Glutamatergic neuron (in vitro differentiated cells): ENCODE data around the gene DLL1. TPM values are rescaled to one million over a fixed set of nuclear protein-coding genes. Genes with fewer than 3 reads are reported as not detected.

ENCODE experiments used
- DNase-seq: peaks from one replicate; pipeline ENCODE4 v3.0.0; 2022
- H3K27ac Mint-ChIP-seq: one replicate; pipeline ENCODE4 v1.8.0; 2020; ENCODE audit warnings: mild to moderate bottlenecking, mixed read lengths, inconsistent platforms; ENCODE audit not compliant: unreplicated experiment
- H3K27me3 Mint-ChIP-seq: one replicate; pipeline ENCODE4 v1.8.0; 2020; ENCODE audit warnings: mild to moderate bottlenecking, moderate library complexity, mixed read lengths, inconsistent platforms; ENCODE audit not compliant: unreplicated experiment
- H3K36me3 Mint-ChIP-seq: one replicate; pipeline ENCODE4 v1.8.0; 2020; ENCODE audit warnings: mild to moderate bottlenecking, mixed read lengths, inconsistent platforms; ENCODE audit not compliant: unreplicated experiment
- H3K4me1 Mint-ChIP-seq: one replicate; pipeline ENCODE4 v1.8.0; 2020; ENCODE audit warnings: mild to moderate bottlenecking, low read depth, mixed read lengths, inconsistent platforms; ENCODE audit not compliant: unreplicated experiment
- H3K4me3 Mint-ChIP-seq: one replicate; pipeline ENCODE4 v1.8.0; 2020; ENCODE audit warnings: mild to moderate bottlenecking, mixed read lengths, inconsistent platforms; ENCODE audit not compliant: unreplicated experiment
- H3K9me3 Mint-ChIP-seq: one replicate; pipeline ENCODE4 v1.8.0; 2020; ENCODE audit warnings: mild to moderate bottlenecking, moderate library complexity, mixed read lengths, inconsistent platforms; ENCODE audit not compliant: unreplicated experiment
- CTCF ChIP-seq: fragments of 200-600 bp; sonication (generic); IDR thresholded peaks from one replicate; pipeline ENCODE4 v1.5.0; 2021; ENCODE audit not compliant: partially characterized antibody, unreplicated experiment
- total RNA-seq: library from RNA; stranded (reverse); fragmentation: NEBNext Ultra II Directional; extraction: Animal tissue kit (Norgen Biotek cat#: 25700); gene quantifications from one replicate; pipeline ENCODE4 v1.2.1, GENCODE V29; 2021; ENCODE audit not compliant: unreplicated experiment

Gene DLL1
- total RNA-seq, 1 donor from 2014 or later, result 34.3 TPM

- Mint-ChIP-seq H3K4me1 (peaks cover 30% of the 10 kb centered on the region), H3K4me3 (peak overlapping the region; percentile 69), H3K36me3 (peaks cover 10% of the 10 kb centered on the region), H3K27ac (no peak overlapping the region), H3K27me3 (peaks cover 31% of the 10 kb centered on the region), H3K9me3 (peaks cover 25% of the 10 kb centered on the region)
- TF ChIP-seq CTCF, result no peak
- peak; percentile 78 for DNase-seq
These were observed 4.9 kb upstream of the DLL1 start for GRCh38 chr6:170295510-170296422.

GRCh38 chr6:170294813-170295509 is 4.1 kb upstream of the DLL1 start:
- Mint-ChIP-seq H3K27ac (peak overlapping the region; percentile 30), H3K27me3 (peaks cover 35% of the 10 kb centered on the region), H3K4me3 (peak overlapping the region; percentile 80), H3K4me1 (peaks cover 30% of the 10 kb centered on the region), H3K36me3 (peaks cover 3% of the 10 kb centered on the region), H3K9me3 (peaks cover 22% of the 10 kb centered on the region)
- no peak for DNase-seq
- TF ChIP-seq CTCF, result no peak

GRCh38 chr6:170294298-170294730 is 3.4 kb upstream of the DLL1 start:
- H3K27ac Mint-ChIP-seq, result peak overlapping the region; percentile 72
- no peaks in the 10 kb centered on the region for H3K36me3 Mint-ChIP-seq
- peaks cover 30% of the 10 kb centered on the region for H3K4me1 Mint-ChIP-seq
- H3K9me3 Mint-ChIP-seq, result peaks cover 19% of the 10 kb centered on the region
- peaks cover 35% of the 10 kb centered on the region for H3K27me3 Mint-ChIP-seq
- peak overlapping the region; percentile 80 for H3K4me3 Mint-ChIP-seq
- no peak for TF ChIP-seq CTCF
- DNase-seq, result no peak

GRCh38 chr6:170293341-170294231 is 2.7 kb upstream of the DLL1 start:
- peak; percentile 70 for DNase-seq
- TF ChIP-seq CTCF, result no peak
- H3K27ac Mint-ChIP-seq, result peak overlapping the region; percentile 72
- H3K36me3 Mint-ChIP-seq, result peaks cover 3% of the 10 kb centered on the region
- peak overlapping the region; percentile 80 for H3K4me3 Mint-ChIP-seq
- peaks cover 36% of the 10 kb centered on the region for H3K27me3 Mint-ChIP-seq
- peaks cover 34% of the 10 kb centered on the region for H3K4me1 Mint-ChIP-seq
- H3K9me3 Mint-ChIP-seq, result peaks cover 22% of the 10 kb centered on the region
